GM19023 (cell line): ENCODE results near the gene TNRC6B.
"Not testable (repeated sequence)": the region's sequence is repeated elsewhere in the genome, so short reads cannot be mapped to it uniquely, and the experiment has no call there.

ENCODE experiments used
- ATAC-seq: cut with Tn5 transposase; IDR thresholded peaks from one replicate; pipeline ENCODE4 v1.9.1; 2021; ENCODE audit warnings: mild to moderate bottlenecking, moderate library complexity; ENCODE audit not compliant: unreplicated experiment

Gene TNRC6B

DNA sequence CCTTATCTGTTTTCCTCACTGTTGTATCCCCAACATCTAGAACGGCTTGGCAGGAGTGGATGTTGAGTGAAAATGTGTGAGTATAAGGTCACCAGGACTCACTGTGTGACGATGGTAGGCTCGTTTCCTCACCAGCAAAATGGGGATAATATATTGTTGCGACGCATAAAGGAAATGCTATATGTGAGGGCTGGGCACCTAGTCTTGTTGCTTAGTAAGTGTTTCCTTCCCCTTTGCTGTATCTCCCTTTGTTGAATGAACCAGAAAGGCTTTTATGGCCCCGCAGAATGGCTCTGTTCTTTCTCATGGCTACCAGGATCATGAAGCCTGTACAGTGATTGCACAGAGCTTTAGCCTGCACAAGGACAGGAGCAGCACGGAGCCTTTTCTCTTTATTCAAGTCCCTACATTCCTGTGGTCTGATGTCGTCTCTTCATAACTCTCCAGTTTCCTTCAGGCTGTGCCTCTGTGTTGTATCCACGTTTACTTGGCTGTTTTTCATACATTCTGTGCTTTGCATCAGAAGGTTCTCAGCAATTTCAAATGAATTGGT lies 5.4 kb downstream of the TNRC6B start:
- no peak for ATAC-seq

DNA sequence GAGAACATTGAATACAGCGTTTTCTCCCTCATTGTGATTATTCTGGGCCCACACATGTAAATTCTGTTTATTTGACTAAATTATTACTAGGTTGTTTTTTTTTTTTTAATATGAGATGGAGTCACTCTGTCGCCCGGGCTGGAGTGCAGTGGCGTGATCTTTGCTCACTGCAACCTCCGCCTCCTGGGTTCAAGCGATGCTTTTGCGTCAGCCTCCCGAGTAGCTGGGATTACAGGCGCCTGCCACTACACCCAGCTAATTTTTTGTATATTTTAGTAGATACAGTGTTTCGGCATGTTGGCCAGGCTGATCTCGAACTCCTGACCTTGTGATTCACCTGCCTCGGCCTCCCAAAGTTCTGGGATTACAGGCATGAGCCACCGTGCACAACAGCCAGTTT lies 5.9 kb downstream of the TNRC6B start:
- not testable (repeated sequence) for ATAC-seq

DNA sequence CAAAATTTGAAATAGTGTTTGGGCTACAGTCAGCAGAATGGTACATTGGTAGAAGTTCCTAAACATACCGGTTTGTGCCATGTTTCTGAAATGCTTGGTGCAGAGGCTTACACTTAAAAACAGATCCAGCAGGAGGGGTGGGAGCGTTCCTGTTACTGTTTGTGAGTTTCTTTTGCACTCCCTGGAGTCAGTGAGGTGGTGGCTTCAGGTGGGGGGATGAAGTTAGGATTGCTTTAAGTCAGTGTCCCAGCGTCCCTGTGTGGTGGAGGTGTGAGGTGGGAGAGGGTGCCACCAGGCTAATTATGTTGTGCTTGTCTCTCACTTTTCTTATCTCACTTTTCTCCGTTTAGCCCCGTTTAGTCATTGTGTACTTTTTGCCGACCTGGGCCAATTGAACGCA lies 9.7 kb downstream of the TNRC6B start:
- ATAC-seq, result no peak

DNA sequence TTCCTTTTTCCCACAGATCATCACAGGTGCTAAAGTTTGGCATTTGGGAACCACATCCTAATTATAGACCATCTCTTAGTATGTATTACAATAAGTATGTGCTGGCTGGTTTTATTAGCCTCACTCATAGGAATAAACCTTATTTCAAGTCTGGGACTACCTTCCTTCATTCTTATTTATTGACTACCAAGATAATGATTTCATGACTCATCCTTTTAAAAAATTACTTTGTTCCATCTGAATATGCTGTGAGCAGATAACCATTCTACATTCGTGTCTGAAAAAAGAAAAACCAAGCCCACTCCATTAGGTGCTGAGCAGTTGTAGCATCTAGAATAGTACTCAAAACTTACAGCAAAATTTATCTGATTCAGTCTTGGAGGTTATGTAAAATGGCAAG lies 12.3 kb downstream of the TNRC6B start:
- ATAC-seq, result no peak

DNA sequence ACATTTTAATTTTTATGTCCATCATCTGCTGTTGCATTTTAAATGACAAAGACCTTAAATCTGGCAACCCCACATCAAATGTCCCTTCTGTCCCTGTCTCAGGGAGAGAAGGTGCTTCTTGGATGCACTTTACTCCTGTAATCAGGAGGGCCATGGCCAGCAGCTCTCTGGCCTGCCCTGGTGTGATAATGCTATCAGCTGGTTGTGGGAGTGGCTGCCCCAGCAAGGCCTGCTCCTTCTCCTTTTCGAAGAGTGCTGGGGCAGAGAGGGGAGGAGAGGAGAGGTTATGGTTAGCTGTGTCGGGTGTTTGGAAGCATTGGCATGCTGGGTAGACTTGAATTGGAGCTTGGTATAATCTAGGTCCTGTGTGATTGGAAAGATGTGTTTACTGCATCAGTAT lies 12.8 kb downstream of the TNRC6B start:
- ATAC-seq, result no peak

DNA sequence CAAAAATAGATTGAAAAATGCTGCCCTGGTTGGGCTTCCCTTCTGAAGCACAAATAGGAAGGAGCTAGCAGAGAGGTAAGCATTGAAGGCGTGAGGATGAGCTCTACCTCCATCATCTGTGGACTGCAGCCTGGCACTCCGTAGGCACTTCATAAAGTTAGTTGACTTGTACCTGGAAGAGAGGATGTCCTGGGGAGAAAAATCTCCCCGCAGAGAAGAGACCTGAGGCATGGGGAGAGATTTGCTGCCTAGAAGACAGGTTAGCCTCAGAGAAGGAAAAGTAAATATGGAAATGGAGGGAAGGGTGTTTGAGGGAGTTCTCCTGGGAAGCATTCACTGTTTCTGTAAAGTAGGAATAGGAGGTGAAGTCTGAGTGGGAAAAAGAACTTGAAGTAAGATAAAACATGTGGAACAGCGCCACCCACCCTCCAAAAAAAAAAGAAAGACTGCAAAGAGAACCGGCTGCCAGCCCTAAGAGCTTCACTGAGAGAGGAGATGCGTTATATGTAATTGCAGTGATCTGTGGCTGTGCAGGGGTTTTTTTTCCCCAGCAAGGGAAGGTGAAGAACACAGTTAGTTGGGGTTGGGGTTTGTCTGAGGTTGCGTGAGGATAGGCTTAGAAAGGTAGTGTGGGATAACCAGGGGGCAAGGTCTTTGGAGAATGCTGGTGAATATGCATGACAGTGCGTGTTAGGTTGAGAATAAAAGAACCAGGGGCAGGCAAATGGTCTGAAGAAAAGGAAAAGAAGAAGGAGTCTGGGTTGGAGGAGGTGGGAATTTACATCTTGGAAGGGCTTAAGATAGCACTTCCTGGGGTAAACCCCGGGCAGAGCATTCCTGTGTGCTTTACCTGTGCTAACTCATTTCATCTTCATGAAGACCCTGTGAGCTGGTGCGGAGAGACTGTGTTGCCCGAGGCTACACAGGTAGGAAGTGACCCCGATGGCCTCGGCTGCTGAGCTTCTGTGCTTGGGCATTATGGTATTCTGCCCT lies 16.0 kb downstream of the TNRC6B start:
- ATAC-seq, result no peak

DNA sequence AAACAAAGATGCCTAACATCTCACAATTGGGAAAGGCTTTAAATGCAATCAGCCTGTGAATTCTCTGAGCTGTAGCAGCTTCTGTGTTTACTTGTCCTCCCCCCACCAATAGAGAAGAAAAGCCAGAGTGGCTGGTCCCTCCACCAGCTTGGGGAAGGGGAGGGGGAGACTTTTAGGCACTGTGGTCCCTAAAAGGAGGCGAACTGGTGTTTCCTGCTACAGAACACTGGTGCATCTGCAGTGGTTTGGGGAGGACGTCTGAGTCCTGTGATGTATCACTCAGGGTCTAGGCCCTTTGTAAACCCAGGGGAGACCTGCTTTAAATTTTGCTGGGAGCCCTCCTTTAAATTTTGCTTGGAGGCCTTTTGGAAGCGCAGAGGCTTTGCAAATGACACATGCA lies 16.9 kb downstream of the TNRC6B start:
- no peak for ATAC-seq

DNA sequence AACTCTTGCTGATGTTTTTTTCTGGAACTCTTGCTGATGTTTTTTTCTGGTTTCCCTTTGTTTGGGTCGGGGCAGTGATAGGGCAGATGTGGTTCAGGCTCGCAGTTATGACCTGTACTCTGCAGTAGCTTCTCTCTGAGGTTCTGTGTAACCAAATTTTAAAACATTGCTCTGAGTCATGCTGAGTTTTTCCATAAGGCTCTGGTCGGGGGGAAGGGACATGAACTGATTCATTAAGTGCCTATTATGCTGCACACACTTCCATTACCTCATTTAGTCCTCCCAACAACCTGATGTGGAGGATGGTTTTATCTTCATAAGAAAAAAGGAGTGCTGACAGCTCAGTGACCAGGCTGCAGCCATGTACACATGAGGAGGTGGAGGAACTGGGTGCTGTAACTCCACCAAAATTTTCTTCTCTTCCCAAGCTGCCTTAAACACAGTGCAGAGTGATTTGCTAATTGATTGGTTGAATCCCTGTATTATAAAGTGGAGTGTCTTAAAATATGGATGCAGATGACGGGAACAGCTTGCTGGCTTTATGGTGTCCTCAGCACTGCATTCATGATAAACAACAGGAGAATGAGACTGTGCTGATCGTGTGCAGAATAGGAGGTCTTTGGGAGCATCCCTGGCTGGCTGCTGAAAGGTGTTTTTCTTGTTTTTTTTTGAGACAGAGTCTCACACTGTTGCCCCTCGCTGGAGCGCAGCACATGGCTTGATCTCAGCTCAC lies 19.1 kb downstream of the TNRC6B start:
- no peak for ATAC-seq

DNA sequence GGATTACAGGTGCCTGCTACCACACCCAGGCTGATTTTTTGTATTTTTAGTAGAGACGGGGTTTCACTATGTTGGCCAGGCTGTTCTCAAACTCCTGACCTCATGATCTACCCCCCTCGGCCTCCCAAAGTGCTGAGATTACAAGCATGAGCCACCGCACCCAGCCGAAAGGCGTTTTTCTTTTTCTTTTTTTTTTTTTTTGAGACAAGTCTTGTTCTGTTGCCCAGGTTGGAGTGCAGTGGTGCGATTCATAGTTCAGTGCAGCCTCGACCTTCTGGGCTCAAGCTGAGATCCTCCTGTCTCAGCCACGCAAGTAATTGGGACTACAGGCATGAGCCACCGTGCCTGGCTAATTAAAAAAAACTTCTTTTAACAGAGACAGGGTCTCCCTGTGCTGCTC lies 19.7 kb downstream of the TNRC6B start:
- not testable (repeated sequence) for ATAC-seq

DNA sequence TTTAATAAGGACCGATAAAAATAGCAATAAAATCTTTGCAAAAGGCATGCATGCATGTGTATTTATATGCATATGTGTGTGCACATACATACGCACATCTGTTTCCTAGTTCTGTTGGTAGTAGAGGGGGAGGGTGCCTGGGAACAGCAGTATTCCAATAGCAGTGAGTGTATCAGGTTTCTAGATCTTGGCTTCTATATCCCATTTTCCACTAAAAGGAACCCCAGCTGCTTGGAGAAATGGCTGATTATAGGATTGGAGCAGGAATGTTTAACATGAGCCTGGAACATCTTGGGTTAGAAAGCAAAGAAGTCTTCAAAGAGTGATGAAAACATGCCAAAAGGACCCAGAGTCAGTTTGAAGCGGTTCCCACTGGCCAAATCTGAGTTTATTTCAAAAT lies 21.0 kb downstream of the TNRC6B start:
- ATAC-seq, result no peak

DNA sequence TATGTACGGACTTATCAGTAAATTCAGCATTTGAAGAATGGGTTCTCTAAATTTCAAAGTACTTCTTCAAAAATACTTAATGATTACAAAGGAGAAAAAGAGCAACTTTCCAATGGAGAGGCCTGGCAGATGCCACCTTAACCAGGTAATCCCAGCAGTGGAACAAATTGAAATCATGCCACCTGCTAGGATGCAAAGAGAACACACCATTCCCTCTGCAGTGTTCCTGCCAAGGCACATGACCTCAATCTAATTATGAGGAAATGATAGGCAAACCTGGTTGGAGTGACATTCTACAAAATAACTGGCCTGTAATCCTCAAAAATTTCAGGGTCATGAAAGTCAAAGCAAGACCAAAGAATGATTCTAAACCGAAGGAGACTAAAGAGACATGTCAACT lies 21.5 kb downstream of the TNRC6B start:
- no peak for ATAC-seq

DNA sequence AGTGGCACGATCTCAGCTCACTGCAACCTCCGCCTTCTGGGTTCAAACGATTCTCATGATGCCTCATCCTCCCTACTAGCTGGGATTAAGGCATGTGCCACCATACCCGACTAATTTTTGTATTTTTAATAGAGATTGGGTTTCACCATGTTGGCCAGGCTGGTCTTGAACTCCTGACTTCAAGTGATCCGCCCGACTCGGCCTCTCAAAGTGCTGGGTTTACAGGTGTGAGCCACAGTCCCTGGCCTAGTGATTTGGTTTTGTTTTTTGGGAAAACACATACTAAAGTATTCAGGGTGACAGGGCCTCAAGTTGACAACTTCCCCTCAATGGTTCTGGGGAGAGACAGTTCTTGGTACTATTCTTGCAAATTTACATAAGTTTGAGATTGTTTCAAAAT lies 22.1 kb downstream of the TNRC6B start:
- ATAC-seq, result no peak

DNA sequence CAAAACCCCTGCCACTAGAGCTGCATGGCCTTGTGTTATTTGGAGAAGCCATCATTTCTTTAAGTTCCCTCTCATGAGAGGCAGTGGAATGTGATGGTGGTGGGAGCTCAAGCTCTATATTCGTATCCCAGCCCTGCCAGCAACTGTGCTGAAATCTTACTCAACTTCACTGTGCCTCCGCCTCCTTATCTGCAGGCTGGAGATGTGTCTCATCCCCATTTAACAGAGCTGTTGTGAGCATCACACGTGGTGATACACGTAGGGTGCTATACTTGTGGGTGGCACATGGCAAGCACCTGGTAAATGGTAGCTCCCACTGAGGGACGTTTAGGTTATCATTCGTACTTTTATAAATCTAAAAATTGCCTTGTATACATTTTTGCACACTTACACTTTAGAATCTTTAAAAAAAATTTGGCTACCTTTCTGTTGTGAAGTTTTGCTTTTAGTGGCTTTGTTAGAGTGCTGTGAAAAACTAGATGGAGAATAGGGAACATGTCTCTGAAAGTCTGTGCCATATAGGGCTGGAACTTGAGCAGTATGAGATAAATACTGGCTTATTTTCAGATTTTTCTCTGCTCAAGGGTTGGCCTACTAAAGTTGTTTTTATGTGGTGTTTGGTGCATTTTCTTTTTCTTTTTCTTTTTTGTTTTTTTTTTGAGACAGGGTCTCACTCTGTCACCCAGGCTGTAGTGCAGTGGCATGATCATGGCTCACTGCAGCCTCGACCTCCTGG lies 23.2 kb downstream of the TNRC6B start:
- no peak for ATAC-seq

DNA sequence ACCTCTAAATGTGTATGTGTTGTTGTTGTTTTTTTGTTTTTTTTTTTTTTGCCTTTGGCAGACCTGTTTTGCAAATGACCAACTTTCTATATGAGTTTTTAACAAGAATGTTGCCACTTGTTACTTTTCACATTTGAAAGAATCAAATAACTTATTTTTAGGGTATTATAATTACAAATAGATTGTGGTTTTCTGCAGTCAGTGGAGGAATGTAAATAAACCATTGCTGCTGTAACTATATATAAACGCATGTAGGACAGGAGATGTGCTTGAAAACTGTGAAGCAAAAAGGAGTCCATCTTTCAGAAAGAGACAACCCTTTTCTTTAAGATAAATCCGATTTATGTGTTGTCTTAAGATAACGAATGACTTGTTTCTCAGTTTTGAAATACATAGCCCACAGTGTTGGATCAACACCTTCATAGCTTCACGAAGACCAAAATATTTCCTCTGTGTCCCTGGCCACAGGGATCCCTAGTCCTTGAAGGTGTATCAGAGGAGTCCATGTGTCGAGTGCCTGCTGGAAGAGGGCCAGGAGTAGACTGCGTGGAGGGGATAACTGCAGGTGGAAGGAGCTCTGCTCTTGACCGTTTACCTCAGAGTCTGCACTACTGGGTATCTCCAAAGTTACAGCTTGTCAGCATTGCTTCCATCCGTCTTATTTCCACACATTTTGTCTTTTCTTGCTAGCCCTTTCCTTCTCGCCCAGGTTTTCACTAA lies 24.7 kb downstream of the TNRC6B start:
- no peak for ATAC-seq

DNA sequence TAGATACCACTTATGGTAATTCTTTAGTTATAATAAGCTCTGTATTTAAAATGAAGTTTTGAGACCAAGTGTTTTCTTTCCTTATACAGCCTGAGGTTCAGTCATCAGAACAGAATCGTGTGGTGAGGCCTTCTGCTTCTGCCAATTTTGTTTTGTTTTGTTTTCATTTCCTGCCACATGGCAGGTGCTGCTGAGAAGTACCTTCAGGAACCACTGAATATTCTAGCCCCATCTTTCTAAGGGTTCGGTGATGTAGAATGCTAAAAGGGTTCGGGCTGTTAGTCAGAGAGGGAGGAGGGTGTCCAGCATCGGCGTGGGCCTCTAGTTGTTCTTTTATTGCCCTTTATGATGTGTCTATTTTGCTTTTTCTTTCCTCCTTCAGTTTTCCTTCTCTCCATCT lies 25.8 kb downstream of the TNRC6B start:
- ATAC-seq, result peak; percentile 54

DNA sequence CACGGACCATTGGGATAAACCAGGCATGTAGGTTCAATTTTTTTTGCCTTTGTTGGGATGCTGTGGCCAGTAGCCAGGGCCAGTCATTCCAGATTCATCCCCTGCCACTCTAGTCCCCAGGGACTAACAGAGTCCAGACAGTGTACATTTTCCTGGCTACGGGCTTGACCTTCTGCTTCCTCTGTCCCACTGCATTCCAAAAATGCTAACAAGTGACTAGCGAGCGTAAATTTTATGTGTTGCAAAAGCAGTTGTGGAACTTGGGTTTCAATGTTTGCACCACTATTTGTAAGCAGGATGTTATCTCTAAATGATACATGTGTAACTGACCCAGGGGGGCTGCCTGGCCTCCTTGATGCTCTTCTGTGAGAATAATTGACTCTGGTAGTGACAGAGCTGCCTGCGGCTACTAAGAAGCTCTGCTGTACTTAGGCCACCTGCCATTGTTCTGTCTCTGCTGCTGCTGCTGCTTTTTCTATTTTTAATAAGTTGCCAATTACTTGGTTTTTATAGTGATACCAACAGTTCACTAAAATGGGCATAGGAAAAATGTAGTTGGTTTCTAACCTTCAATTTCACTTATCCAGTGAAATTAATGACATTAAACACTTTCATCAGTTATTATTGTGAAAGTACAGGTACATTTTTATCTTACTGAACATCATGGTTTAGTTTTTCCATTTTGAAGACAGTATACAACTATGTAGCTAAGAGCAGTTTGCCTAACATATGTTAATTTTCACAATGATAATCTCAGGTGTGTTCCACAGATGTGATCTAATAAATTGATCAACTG lies 26.8 kb downstream of the TNRC6B start:
- no peak for ATAC-seq

DNA sequence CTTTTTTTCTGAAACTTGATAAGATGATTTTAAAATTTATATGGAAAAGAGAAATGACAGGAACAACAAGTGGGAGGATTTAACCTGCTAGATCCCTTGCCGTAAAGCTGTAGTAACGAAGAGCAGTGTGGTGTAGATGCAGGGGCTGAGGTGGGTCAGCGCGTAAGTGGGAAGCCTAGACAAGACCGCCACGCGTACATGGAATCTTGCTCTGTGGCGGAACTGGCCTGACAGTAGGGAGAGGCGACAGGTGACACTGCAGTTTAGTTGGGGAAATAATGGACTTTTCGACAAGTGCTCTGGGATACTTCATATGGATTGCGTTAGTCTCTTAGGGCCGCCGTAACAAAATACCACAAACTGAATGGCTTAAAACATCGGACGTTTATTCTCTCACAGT lies 28.8 kb downstream of the TNRC6B start:
- no peak for ATAC-seq

DNA sequence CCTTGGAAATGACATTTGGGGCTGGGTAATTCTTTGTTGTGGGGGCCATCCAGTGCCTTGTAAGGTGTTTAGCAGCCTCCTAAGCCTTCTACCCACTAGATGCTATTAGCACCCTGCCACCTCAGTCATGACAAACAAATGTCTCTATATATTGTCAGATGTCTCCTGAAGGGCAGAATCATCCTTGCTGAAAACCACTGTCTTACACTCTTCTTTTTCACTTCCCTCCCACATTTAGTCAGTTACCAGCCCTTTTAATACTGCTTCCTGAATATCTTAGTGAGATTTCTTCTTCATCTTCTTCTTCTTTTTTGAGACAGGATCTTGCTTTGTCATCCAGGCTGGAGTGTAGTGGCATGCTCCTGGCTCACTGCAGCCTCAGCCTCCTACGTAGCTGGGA lies 33.1 kb downstream of the TNRC6B start:
- no peak for ATAC-seq

DNA sequence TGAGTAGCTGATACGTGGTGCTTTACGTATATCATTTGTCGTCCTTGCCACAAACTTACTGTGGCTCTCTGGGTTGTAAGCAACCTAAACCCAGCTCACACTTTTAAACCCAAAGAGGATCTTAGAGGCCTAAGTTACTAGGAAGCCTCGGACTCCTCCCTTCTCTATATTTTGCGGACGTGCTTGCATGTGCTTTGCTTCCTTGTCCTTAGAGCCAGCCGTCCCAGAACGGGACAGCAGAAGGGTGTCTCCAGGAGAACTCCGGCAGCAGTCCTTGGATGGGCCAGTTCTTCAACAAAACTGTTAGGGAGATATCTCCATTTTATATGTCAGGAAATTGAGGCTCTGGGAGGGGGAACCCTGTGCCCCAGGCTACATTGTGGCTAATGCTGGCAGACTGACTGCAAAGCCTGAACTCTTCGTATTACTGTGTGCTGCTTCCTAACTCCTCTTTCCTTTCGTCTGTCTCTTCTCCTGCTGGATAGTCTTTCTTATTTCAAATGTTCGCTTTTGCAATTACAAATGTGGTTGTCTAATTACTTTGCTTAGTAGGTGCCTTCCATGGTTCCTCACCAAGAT lies 33.8 kb downstream of the TNRC6B start:
- no peak for ATAC-seq
